Pancreas (tissue), 10 donors: ENCODE data around the gene APBB1IP. TPM values are rescaled to one million over a fixed set of nuclear protein-coding genes. Genes with fewer than 3 reads are reported as not detected.

Source experiments
- ATAC-seq, 4 donors: fragments of 200-7000 bp; cut with Tn5 transposase; one replicate each; pipeline versions ENCODE4 v1.8.0 to v1.9.1; 2020; ENCODE audit warnings: mild to moderate bottlenecking in 4 of 4, moderate library complexity in 4 of 4
- DNase-seq, 6 donors: peaks; one replicate each; pipeline ENCODE4 v3.0.0-alpha.2; 2020
- FAIRE-seq: peaks from 2 replicates; lab custom pipeline; 2012; peaks lifted over from hg19 to GRCh38; lab: Jason Lieb, UNC
- H3K27ac ChIP-seq, 4 donors: fragments of 200-600 bp; sonication (generic); 1 replicate in 3 of 4; 2 replicates in 1 of 4; pipeline versions ENCODE4 v1.5.0 to v1.8.0; 2020
- H3K27me3 ChIP-seq, 4 donors: fragments of 200-600 bp; one replicate each; pipeline ENCODE4 v1.8.0; 2021
- H3K36me3 ChIP-seq, 3 donors: fragments of 200-600 bp; sonication (generic) in 1 of 3; one replicate each; pipeline versions ENCODE4 v1.5.0 to v1.8.0; 2020 to 2021
- H3K4me1 ChIP-seq, 3 donors: fragments of 200-600 bp; one replicate each; pipeline ENCODE4 v1.8.0; 2021
- H3K4me3 ChIP-seq, 4 donors: fragments of 200-600 bp; sonication (generic) in 2 of 4; one replicate each; pipeline versions ENCODE4 v1.5.0 to v1.8.0; 2020 to 2021
- H3K9me3 ChIP-seq, 4 donors: fragments of 200-600 bp; one replicate each; pipeline ENCODE4 v1.8.0; 2021
- WGBS, 2 donors: extraction: QIAGEN DNeasy Blood & Tissue Kit; methylation state at CpG; one replicate each; pipeline ENCODE4 v1.1.7; 2013; 5-methylcytosine and 5-hydroxymethylcytosine counted together
- intact Hi-C, 3 donors: fragments of 100-400 bp; cut with DNase I; formaldehyde crosslinking; loops; one replicate each; pipeline versions ENCODE4 v1.11.1 to v1.14.2; 2022
- polyA plus RNA-seq, 2 donors: library from polyadenylated mRNA; stranded (reverse); fragments of 200-250 nt; gene quantifications; one replicate each; pipeline ENCODE4 v1.2.3, GENCODE V29; 2013
- total RNA-seq, 6 donors: library from RNA; stranded (reverse); fragmentation: NEBNext Ultra II Directional in 4 of 6; extraction: Animal tissue kit (Norgen Biotek cat#: 25700) in 4 of 6; gene quantifications; one replicate each; pipeline versions ENCODE4 v1.2.1 to v1.2.4, GENCODE V29; 2021 to 2023
- TF ChIP-seq, protein P1 (sequence below), 4 donors: fragments of 200-600 bp; sonication (generic) in 3 of 4; IDR thresholded peaks; one replicate each; pipeline versions ENCODE4 v1.5.0 to v1.8.0; 2021; ENCODE audit warnings: antibody characterized with exemption in 4 of 4
- donor health status: healthy with polysubstance abuse.
- donor health status: DM: no; HTN: no; CAD: no; lungs with moderate emphysema.
- donor health status: DM: no; HTN: no; CAD: no.
- donor health status: control.
- donor health status: control.
- donor health status: Bipolar disorder and iron deficiency.
- donor health status: DM: yes; HTN: yes; CAD: no.
- donor health status: DM: no; HTN: no; CAD: no.
- donor health status: DM: no; HTN: no; CAD: no.
- donor health status: DM: yes; HTN: yes; CAD: no.

The APBB1IP gene
- total and polyA plus RNA-seq, 8 donors, result 0.93 to 12.3 (median 2.2) TPM

DNA sequence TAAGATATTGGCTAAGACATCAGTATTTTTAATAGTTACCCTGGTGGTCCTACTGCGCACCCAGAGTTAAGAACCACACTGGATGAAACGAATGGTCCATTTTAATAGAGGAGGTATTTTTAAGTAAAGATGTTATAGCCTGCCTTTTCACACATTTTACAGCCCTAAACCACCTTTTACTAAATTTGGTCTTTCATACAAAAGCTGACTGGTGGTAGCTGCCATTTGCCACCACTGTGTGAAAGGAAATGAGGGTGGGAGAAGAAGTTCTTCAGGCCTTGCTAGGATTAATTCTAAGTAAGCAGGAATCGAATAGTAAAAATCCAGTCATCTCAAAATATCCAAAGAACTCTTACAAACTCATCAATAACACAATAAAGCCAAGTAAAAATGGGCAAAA is 15.2 kb upstream of the APBB1IP start:
- no peak for ATAC-seq
- intact Hi-C loops, result no loop called here
- no peaks in the 10 kb centered on the region for H3K27me3 ChIP-seq
- no peak overlapping the region for H3K4me3 ChIP-seq
- H3K4me1 ChIP-seq, result no peaks in the 10 kb centered on the region
- H3K36me3 ChIP-seq, result no peaks in the 10 kb centered on the region
- H3K9me3 ChIP-seq, result no peaks in the 10 kb centered on the region
- TF ChIP-seq, protein P1, sequence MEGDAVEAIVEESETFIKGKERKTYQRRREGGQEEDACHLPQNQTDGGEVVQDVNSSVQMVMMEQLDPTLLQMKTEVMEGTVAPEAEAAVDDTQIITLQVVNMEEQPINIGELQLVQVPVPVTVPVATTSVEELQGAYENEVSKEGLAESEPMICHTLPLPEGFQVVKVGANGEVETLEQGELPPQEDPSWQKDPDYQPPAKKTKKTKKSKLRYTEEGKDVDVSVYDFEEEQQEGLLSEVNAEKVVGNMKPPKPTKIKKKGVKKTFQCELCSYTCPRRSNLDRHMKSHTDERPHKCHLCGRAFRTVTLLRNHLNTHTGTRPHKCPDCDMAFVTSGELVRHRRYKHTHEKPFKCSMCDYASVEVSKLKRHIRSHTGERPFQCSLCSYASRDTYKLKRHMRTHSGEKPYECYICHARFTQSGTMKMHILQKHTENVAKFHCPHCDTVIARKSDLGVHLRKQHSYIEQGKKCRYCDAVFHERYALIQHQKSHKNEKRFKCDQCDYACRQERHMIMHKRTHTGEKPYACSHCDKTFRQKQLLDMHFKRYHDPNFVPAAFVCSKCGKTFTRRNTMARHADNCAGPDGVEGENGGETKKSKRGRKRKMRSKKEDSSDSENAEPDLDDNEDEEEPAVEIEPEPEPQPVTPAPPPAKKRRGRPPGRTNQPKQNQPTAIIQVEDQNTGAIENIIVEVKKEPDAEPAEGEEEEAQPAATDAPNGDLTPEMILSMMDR (IDR thresholded peaks at IDR 0.05), result no peak
- WGBS, 2 donors, result 49 to 70% methylated on average over 3 of the region's 3 CpGs
- H3K27ac ChIP-seq, result no peak overlapping the region
- no peak for FAIRE-seq
- DNase-seq, result no peak

DNA sequence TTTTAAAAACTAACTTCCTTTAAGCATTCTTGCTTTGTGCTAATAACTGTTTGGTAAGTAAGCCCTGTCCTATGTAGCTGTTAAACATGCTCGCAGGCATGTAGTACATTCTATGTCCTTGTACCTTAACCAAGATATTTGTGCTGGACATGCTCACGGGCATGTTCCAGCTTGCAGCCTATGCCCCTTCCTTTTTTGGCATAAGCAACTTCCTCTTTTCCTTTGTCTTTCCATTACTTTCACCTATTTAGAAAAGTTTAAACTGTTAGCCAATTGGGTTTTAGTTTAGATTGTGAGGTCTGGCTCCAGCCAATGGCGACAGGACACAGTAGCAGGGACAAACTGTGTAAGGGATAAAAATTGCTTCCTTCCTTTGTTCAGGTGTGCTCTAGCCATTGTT is 14.4 kb upstream of the APBB1IP start:
- DNase-seq (no peak), ATAC-seq (no peak), FAIRE-seq (no peak)
- TF ChIP-seq, protein P1 (IDR thresholded peaks at IDR 0.05), result no peak
- WGBS, 2 donors, result 62 to 76% methylated on average over 3 of the region's 3 CpGs
- no peaks in the 10 kb centered on the region for H3K36me3 ChIP-seq
- H3K4me3 ChIP-seq, result no peak overlapping the region
- no peaks in the 10 kb centered on the region for H3K27me3 ChIP-seq
- H3K9me3 ChIP-seq, result no peaks in the 10 kb centered on the region
- intact Hi-C loops, result no loop called here
- H3K27ac ChIP-seq, result no peak overlapping the region
- no peaks in the 10 kb centered on the region for H3K4me1 ChIP-seq

DNA sequence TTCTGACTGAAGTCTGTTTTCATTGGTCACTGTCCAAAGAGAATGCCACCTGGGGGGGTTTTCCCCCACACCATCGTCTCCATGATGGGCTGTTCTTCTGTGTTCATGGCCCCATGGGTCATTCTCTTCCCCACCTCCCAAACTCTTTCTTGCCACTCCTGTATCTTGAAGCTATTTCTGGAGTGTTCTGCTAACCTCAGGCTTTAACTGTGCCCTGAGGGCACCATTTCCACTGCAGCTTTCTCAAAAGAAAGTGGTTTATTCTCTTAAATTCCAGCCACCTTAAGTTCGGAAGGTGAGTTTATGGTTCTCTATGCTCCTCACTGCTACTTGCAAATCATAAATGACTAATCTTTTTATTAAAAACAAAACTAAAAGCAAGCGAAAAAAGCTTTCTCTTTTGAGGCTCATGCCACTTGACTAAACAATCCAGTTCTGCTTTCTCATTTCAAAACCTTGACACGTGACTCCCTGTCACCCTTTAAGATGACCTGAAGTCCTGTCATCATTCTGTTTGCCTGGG is 7.4 kb upstream of the APBB1IP start:
- Histone ChIP-seq H3K27ac (no peak overlapping the region), H3K4me3 (no peak overlapping the region), H3K4me1 (no peaks in the 10 kb centered on the region), H3K36me3 (no peaks in the 10 kb centered on the region), H3K27me3 (no peaks in the 10 kb centered on the region), H3K9me3 (no peaks in the 10 kb centered on the region)
- ATAC-seq (peak in 2 of 4 donors; percentile 52 to 58), FAIRE-seq (no peak), DNase-seq (no peak)
- intact Hi-C loops, result no loop called here
- TF ChIP-seq, protein P1 (IDR thresholded peaks at IDR 0.05), result no peak
- 41 to 56% methylated on average over 4 of the region's 4 CpGs for WGBS, 2 donors

DNA sequence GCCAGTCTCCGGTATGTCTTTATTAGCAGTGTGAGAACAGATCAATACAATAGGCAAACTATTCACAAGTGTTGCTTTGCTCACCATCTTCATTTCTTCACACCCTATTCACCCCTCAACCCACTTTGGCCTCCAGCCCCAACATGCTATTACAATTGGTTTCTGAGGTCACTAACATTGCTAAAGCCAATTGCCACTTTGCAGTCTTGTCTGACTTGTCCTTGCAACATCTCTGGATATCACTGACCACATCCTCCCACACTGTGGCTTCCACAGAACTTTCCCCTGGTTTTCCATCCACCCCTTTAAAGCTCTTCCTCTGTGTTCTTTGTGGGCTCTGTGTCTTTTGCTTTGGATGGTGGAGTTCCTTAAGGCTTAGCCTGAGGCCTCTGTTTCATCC is 5.2 kb upstream of the APBB1IP start:
- ATAC-seq (peak in 2 of 4 donors; percentile 48 to 55), FAIRE-seq (no peak), DNase-seq (no peak)
- Histone ChIP-seq H3K4me1 (no peaks in the 10 kb centered on the region), H3K27ac (no peak overlapping the region), H3K9me3 (no peaks in the 10 kb centered on the region), H3K27me3 (no peaks in the 10 kb centered on the region), H3K36me3 (no peaks in the 10 kb centered on the region), H3K4me3 (no peak overlapping the region)
- intact Hi-C loops, result no loop called here
- TF ChIP-seq, protein P1 (IDR thresholded peaks at IDR 0.05), result no peak
- WGBS, 2 donors, result 62 to 63% methylated on average over 1 of the region's 1 CpG

DNA sequence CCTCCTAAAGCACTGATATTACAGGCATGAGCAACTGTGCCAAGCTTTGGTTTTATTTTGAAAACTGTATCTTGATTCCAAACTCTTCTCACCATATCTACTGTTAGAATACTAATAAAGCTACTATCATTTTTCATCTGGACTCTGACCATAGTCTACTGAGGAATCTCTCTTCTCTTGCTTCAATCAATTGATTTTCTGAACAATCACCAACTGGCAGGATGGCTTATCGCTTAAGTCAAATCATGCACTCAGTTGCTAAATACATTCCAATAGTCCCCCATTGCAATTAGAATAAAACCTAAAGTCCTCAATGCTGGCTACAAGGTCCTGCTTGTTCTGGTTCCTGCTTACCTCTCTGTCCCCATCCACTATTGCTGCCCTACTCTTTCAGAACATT is 2.3 kb upstream of the APBB1IP start:
- no peak overlapping the region for H3K4me3 ChIP-seq
- no peaks in the 10 kb centered on the region for H3K36me3 ChIP-seq
- H3K4me1 ChIP-seq, result no peaks in the 10 kb centered on the region
- no peaks in the 10 kb centered on the region for H3K9me3 ChIP-seq
- no peak for DNase-seq
- WGBS, 2 donors, result 61 to 75% methylated on average over 1 of the region's 1 CpG
- intact Hi-C loops, result no loop called here
- no peak for FAIRE-seq
- no peak for ATAC-seq
- H3K27ac ChIP-seq, result no peak overlapping the region
- TF ChIP-seq, protein P1 (IDR thresholded peaks at IDR 0.05), result no peak
- no peaks in the 10 kb centered on the region for H3K27me3 ChIP-seq
